Heart left ventricle (tissue), 13 donors: ENCODE measurements around the gene STKLD1.
"Not testable (repeated sequence)": the region's sequence is repeated elsewhere in the genome, so short reads cannot be mapped to it uniquely, and the experiment has no call there.

Experiments
- POLR2A ChIP-seq, 2 donors: fragments of 450-650 bp; IDR thresholded peaks; one replicate each; pipeline ENCODE4 v1.6.1; 2017; ENCODE audit warnings: antibody characterized with exemption in 2 of 2, mild to moderate bottlenecking in 2 of 2, moderate library complexity in 2 of 2
- TF ChIP-seq, protein P1 (sequence below), 12 donors: fragments of 200-600 bp; sonication (generic) in 4 of 12; IDR thresholded peaks; one replicate each; pipeline versions ENCODE4 v1.5.0 to v1.8.0; 2018 to 2022; ENCODE audit warnings: antibody characterized with exemption in 12 of 12, mild to moderate bottlenecking in 5 of 12
- donor health status: ischemic (EF 13 %, LVEDD 7.1; RV severe dilation, severe dysfunction).
- donor health status: DM: no; HTN: yes; CAD: no.
- donor health status: DM: no; HTN: no; CAD: no.
- donor health status: ischemic (EF 25% LVEDD 6.9; RV normal size, moderate dysfunction).
- donor health status: ischemic (EF 25% LVEDD 5.7; RV mildly dilated, moderate dysfunction).
- donor health status: ischemic (EF 35%, LVEDD 5.7; RV mildly dilated, moderate dysfunction).
- donor health status: nonischemic (EF 11% LVEDD 7.7; RV severe dilation, severe dysfunction).
- donor health status: DM: yes; HTN: yes; CAD: no.
- donor health status: PGD.
- donor health status: ischemic (EF 29% LVEDD 5.4; RV normal size, mild dysfunction).
- donor health status: nonischemic (EF 23%, LVEDD 6.1; RV moderate dilation, normal function).

DNA sequence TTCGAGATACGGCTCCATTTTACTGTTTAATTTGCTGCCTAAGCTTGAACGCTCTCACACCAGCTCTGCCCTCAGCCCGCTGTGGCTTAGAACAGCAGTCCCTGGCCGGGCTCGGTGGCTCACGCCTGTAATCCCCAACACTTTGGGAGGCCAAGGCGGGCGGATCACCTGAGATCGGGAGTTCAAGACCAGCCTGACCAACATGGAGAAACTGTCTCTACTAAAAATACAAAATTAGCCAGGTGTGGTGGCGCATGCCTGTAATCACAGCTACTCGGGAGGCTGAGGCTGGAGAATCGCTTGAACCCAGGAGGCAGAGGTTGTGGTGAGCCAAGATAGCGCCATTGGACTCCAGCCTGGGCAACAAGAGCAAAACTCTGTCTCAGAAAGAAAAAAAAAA is 1.1 kb downstream of the STKLD1 start:
- TF ChIP-seq POLR2A (IDR thresholded peaks at IDR 0.05), result not testable (repeated sequence)
- TF ChIP-seq, protein P1, sequence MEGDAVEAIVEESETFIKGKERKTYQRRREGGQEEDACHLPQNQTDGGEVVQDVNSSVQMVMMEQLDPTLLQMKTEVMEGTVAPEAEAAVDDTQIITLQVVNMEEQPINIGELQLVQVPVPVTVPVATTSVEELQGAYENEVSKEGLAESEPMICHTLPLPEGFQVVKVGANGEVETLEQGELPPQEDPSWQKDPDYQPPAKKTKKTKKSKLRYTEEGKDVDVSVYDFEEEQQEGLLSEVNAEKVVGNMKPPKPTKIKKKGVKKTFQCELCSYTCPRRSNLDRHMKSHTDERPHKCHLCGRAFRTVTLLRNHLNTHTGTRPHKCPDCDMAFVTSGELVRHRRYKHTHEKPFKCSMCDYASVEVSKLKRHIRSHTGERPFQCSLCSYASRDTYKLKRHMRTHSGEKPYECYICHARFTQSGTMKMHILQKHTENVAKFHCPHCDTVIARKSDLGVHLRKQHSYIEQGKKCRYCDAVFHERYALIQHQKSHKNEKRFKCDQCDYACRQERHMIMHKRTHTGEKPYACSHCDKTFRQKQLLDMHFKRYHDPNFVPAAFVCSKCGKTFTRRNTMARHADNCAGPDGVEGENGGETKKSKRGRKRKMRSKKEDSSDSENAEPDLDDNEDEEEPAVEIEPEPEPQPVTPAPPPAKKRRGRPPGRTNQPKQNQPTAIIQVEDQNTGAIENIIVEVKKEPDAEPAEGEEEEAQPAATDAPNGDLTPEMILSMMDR (IDR thresholded peaks at IDR 0.05), result not testable (repeated sequence)
